Hepatocyte (in vitro differentiated cells): Measurements from ENCODE around the gene MOGAT1. TPM values are rescaled to one million over a fixed set of nuclear protein-coding genes. Genes with fewer than 3 reads are reported as not detected.

Experiments used
- DNase-seq: peaks from one replicate; pipeline ENCODE4 v3.0.0-alpha.2; 2016; ENCODE audit warnings: low spot score
- H2AFZ ChIP-seq: fragments of 200-600 bp; sonication (generic); 2 replicates; pipeline ENCODE4 v1.6.0; 2016; ENCODE audit warnings: antibody characterized with exemption, mild to moderate bottlenecking
- H3K27ac ChIP-seq: fragments of 200-600 bp; sonication (generic); 2 replicates; pipeline ENCODE4 v1.5.1; 2016; ENCODE audit warnings: mild to moderate bottlenecking
- H3K27me3 ChIP-seq: fragments of 200-600 bp; sonication (generic); 2 replicates; pipeline ENCODE4 v1.6.1; 2016
- H3K36me3 ChIP-seq: fragments of 200-600 bp; sonication (generic); replicated peaks from 2 replicates; pipeline ENCODE4 v1.5.1; 2016; ENCODE audit warnings: low read depth; ENCODE audit not compliant: insufficient read depth
- H3K4me1 ChIP-seq: fragments of 200-600 bp; sonication (generic); 2 replicates; pipeline ENCODE4 v1.5.1; 2016; ENCODE audit warnings: mild to moderate bottlenecking, moderate library complexity; ENCODE audit not compliant: insufficient read depth
- H3K4me2 ChIP-seq: fragments of 200-600 bp; sonication (generic); 2 replicates; pipeline ENCODE4 v1.6.0; 2016
- H3K4me3 ChIP-seq: fragments of 200-600 bp; sonication (generic); 2 replicates; pipeline ENCODE4 v1.5.1; 2016; ENCODE audit warnings: mild to moderate bottlenecking
- H3K79me2 ChIP-seq: fragments of 200-600 bp; sonication (generic); 2 replicates; pipeline ENCODE4 v1.6.0; 2017; ENCODE audit warnings: mild to moderate bottlenecking
- H3K9me2 ChIP-seq: fragments of 200-600 bp; sonication (generic); replicated peaks from 2 replicates; pipeline ENCODE4 v1.6.0; 2017; ENCODE audit warnings: mild to moderate bottlenecking; ENCODE audit not compliant: insufficient read depth
- H3K9me3 ChIP-seq: fragments of 200-600 bp; sonication (generic); 2 replicates; pipeline ENCODE4 v1.5.1; 2016; ENCODE audit warnings: low read depth, mild to moderate bottlenecking
- H4K20me1 ChIP-seq: fragments of 200-600 bp; sonication (generic); 2 replicates; pipeline ENCODE4 v1.6.0; 2016; ENCODE audit warnings: mild to moderate bottlenecking; ENCODE audit not compliant: insufficient read depth, poor library complexity, severe bottlenecking
- CTCF ChIP-seq: fragments of 200-600 bp; sonication (generic); IDR thresholded peaks from 2 replicates; pipeline ENCODE4 v1.5.1; 2016; ENCODE audit warnings: antibody characterized with exemption, mild to moderate bottlenecking; ENCODE audit not compliant: poor library complexity
- EZH2 ChIP-seq: fragments of 200-600 bp; sonication (generic); IDR thresholded peaks from 2 replicates; pipeline ENCODE4 v1.6.1; 2016; ENCODE audit warnings: antibody characterized with exemption, mild to moderate bottlenecking, borderline replicate concordance
- EZH2phosphoT487 ChIP-seq: fragments of 200-600 bp; sonication (generic); IDR thresholded peaks from one replicate; pipeline ENCODE4 v1.6.1; 2018; ENCODE audit warnings: antibody characterized with exemption, mild to moderate bottlenecking, low read depth, moderate library complexity; ENCODE audit not compliant: unreplicated experiment, severe bottlenecking
- WGBS: methylation state at CpG from one replicate; pipeline ENCODE4 v1.1.6; 2016; ENCODE audit warnings: low lambda C conversion rate; ENCODE audit errors: missing lambda C conversion rate; 5-methylcytosine and 5-hydroxymethylcytosine counted together
- polyA plus RNA-seq: library from polyadenylated mRNA; unstranded; fragments of >200 nt; fragmentation: Nextera tagmentation; extraction: Ambion mirVana; gene quantifications from 2 replicates; pipeline ENCODE4 v1.2.1, GENCODE V29; 2016
- total RNA-seq: library from RNA; depleted of rRNA; stranded (reverse); fragments of >200 nt; gene quantifications from 2 replicates; pipeline ENCODE4 v1.2.3, GENCODE V29; 2014

MOGAT1 gene
- total and polyA plus RNA-seq, 2 experiments from 2014 or later, result not detected

GRCh38 chr2:222641336-222641735, 30.1 kb upstream of the MOGAT1 start:
- H3K27me3 ChIP-seq, result no peaks in the 10 kb centered on the region
- no peaks in the 10 kb centered on the region for H3K79me2 ChIP-seq
- H3K36me3 ChIP-seq, result no peaks in the 10 kb centered on the region
- no peak overlapping the region for H3K27ac ChIP-seq
- no peaks in the 10 kb centered on the region for H3K9me2 ChIP-seq
- H3K4me1 ChIP-seq, result no peaks in the 10 kb centered on the region
- no peak overlapping the region for H3K4me2 ChIP-seq
- TF ChIP-seq CTCF (no peak), EZH2phosphoT487 (no peak), EZH2 (no peak)
- 91% methylated on average over 2 of the region's 2 CpGs for WGBS
- H2AFZ ChIP-seq, result no peak overlapping the region
- H3K9me3 ChIP-seq, result no peaks in the 10 kb centered on the region
- no peak for DNase-seq
- no peak overlapping the region for H3K4me3 ChIP-seq
- no peaks in the 10 kb centered on the region for H4K20me1 ChIP-seq

- TF ChIP-seq EZH2, result no peak
- no peak for TF ChIP-seq CTCF
- TF ChIP-seq EZH2phosphoT487, result no peak
- Histone ChIP-seq H3K9me2 (no peaks in the 10 kb centered on the region), H3K9me3 (no peaks in the 10 kb centered on the region), H3K4me3 (no peak overlapping the region), H2AFZ (no peak overlapping the region), H3K4me2 (no peak overlapping the region), H4K20me1 (no peaks in the 10 kb centered on the region), H3K36me3 (no peaks in the 10 kb centered on the region), H3K4me1 (no peaks in the 10 kb centered on the region), H3K79me2 (no peaks in the 10 kb centered on the region), H3K27me3 (no peaks in the 10 kb centered on the region), H3K27ac (no peak overlapping the region)
- 93% methylated on average over 1 of the region's 1 CpG for WGBS
- DNase-seq, result no peak
These were observed 28.3 kb upstream of the MOGAT1 start for GRCh38 chr2:222643134-222643533.

- H3K9me2 ChIP-seq, result no peaks in the 10 kb centered on the region
- no peak overlapping the region for H3K4me2 ChIP-seq
- no peaks in the 10 kb centered on the region for H3K4me1 ChIP-seq
- no peak overlapping the region for H2AFZ ChIP-seq
- no peaks in the 10 kb centered on the region for H3K9me3 ChIP-seq
- WGBS, result 88% methylated on average over 3 of the region's 3 CpGs
- H3K79me2 ChIP-seq, result peaks cover 22% of the 10 kb centered on the region
- H3K4me3 ChIP-seq, result no peak overlapping the region
- TF ChIP-seq CTCF (no peak), EZH2 (no peak), EZH2phosphoT487 (no peak)
- no peaks in the 10 kb centered on the region for H3K36me3 ChIP-seq
- H4K20me1 ChIP-seq, result no peaks in the 10 kb centered on the region
- no peak for DNase-seq
- no peaks in the 10 kb centered on the region for H3K27me3 ChIP-seq
- H3K27ac ChIP-seq, result no peak overlapping the region
These were observed 25.4 kb upstream of the MOGAT1 start for GRCh38 chr2:222646008-222646407.

- Histone ChIP-seq H2AFZ (no peak overlapping the region), H3K79me2 (peaks cover 50% of the 10 kb centered on the region), H3K27me3 (no peaks in the 10 kb centered on the region), H3K9me3 (no peaks in the 10 kb centered on the region), H3K4me3 (no peak overlapping the region), H3K36me3 (no peaks in the 10 kb centered on the region), H3K9me2 (no peaks in the 10 kb centered on the region), H3K4me1 (no peaks in the 10 kb centered on the region), H3K4me2 (no peak overlapping the region), H3K27ac (no peak overlapping the region), H4K20me1 (no peaks in the 10 kb centered on the region)
- 96% methylated on average over 3 of the region's 3 CpGs for WGBS
- no peak for DNase-seq
- TF ChIP-seq CTCF (no peak), EZH2 (no peak), EZH2phosphoT487 (no peak)
These were observed 21.7 kb upstream of the MOGAT1 start for GRCh38 chr2:222649801-222650200.
